GM19438 (cell line): ENCODE measurements around the gene PIM1.
"Not testable (repeated sequence)": the region's sequence is repeated elsewhere in the genome, so short reads cannot be mapped to it uniquely, and the experiment has no call there.

Experiments used
- ATAC-seq: cut with Tn5 transposase; IDR thresholded peaks from one replicate; pipeline ENCODE4 v1.9.1; 2021; ENCODE audit warnings: low read depth; ENCODE audit not compliant: unreplicated experiment

Gene PIM1

DNA sequence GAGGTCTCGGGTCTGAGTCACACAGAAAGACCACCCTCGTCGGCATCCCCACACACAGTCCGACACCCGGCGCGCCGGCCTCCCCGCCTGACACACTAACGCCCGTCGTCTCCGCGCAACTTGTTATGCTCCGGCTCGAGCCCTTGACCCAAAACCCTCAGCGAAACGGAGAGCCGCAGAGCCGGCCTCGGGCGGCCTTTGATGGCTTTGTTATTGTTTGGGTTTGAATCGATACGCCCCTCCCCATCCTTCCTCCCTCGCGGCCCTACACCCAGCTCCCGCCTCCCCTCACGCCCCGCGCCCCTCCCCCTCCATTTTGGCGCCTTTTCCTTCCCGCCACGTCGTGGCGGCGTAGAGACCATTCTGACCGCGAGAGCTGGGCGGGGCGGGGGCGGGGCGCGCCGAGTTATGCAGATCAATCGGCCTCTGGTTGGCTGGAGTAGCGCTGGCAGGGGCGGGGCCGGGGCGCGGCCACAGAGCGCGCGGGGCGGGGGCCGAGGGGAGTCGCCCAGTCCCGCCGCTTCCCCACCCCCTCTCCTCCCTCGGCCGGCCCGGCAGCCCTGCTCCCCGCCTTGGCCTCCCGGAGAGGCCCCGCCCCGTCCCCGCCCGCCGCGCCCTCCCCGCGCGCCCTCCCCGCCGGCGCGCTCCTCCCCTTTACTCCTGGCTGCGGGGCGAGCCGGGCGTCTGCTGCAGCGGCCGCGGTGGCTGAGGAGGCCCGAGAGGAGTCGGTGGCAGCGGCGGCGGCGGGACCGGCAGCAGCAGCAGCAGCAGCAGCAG is at the start of gene PIM1:
Gene PIM1, plus strand, starts transcription at position 657 of the 777 bp plus-strand sequence. CDS start 424 bp downstream, outside the sequence.
- peak; percentile 56 for ATAC-seq

DNA sequence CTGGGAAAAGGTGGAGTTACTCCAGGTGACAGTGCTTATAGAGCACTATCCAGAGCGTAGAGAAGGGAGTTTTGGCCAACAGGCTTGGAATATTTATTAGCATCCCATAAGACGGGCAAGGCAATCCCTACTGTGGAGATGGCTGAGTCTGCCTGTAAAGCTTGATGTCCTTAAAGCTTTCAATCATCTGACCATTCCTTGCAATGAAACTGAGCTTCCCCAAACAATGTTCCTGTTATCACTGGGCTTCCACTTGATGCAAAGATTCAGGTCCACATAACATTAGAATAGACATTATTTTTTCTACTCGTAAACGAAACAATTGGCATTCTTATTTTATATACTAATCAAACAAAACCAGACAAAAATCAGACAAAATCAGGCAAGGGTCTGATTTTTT is 48.4 kb upstream of the PIM1 start:
- ATAC-seq = no peak

DNA sequence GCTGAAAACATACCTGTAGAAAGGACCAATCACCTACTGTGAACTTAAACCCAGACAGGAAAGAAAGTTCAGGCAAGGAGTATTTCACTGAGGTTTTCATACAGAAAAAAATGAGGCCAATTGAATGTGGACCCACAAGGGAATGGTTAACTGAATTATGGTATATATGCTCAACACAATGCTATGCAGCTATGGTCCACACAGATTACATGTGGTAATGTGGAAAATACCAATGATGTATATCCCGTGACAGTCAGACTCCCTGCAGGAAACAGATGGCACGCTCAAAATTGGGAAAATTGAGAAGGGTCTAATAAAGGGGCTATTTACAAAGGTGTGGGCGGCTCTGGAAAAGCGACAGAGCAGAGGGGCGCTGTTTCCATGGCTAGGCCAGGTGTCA is 47.1 kb upstream of the PIM1 start:
- ATAC-seq = no peak

DNA sequence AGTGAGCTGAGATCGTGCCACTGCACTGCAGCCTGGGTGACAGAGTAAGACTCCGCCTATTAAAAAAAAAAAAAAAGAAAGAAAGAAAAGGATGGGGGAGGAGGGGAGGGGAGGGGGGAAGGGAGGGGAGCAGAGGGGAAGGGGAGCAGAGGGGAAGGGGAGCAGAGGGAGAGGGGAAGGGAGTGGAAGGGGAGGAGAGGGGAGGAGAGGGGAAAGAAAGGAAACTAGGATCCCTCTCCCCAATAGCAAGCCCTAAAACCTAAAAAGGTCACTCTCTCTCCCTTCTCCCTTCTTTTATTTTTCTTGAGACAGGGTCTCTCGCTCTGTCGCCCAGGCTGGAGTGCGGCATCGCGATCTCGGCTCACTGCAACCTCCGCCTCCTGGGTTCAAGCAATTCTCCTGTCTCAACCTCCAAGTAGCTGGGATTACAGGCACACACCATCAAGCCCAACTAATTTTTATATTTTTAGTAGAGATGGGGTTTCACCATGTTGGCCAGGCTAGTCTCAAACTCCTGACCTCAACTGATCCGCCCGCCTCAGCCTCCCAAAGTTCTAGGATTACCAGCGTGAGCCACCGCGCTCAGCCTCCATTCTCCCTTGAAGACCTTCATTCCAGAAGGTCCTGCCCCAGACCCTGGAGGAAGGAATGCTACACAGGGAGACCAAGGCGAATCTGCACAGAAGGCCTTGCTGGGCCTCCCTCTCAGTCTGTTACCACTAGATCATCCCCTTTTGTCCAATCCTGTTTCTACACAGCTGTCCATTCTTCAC is 45.8 kb upstream of the PIM1 start:
- ATAC-seq = no peak

DNA sequence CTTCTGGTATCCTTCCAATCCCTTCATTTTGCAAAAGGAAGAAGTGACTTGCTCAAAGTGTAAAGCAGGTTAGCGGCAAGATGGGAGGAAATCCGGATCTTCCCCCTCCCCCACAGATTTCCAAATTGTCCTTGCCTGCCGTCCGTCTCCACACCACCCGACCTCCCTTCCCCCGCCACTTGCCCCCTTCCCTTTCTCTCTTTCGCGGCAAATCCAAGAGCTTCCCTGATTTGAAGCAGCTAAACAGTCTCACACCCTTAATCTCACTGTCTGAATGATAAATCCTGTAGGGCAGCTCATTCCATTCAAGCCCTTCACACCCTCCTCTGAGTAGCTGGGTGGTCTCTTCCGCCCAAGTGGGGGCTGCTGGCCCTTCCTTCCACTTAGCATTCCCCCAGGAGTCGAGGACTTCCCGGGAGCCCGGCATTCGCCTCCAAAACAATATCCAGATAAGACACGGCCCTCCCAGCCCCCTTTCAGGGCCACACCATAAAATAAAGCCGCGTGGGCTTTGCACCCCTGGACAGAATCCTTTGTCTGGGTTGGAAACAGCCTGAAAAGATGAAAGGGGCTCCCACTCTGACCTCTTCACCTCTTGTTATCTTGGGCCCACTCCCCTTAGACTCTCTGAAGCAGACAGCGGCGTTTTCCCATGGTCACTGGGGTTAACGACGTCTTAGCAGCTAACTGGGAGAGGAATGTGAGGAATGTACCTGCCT is 44.0 kb upstream of the PIM1 start:
- no peak for ATAC-seq

DNA sequence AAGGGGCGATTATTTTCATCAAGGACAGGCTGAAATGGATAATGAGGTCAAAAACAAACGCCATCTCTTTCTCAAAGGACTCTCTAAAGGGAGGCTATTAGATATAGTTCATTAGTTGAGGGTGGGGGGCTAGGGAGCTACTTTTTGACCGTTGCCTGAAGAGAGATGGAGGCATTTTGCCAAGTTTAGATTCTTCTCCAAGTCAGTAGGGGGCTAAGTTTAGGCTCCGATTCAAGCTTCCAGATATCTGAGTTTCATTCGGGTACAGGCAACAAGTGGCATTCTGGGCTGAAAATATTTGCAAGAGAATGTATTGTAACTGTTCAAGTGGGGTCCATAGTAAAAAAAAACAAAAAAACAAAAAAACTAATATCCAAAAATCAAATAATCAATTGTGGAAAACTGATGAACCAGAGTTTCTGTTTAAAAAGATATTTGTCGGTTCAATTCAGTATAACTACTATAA is 43.4 kb upstream of the PIM1 start:
- no peak for ATAC-seq

DNA sequence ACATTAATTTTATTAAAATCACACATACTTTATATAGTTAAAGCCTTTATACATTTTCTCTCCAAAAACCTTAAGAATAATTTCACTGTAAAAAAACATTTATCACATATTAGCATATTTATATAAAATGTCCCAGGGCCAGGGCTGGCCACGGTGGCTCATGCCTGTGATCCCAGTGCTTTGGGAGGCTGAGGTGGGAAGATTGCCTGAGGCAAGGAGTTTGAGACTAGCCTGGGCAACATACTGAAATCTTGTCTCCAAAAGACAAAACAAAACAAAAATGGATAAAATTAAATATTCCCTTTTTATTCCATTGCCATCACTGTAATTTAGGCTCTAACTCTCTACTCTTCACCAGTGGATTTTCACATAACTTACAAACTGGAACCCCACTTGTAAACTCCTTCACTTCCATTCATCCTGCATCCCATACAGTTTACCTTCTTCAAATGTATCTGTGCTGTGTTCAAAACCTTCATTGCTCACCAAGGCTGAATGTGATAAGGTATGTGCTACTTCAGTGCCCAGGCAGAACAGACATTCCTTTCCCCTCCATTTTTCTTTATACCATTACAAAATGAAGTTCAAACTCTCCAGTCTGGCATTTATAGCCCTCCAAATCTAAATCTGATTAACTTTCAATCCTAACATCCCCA is 42.9 kb upstream of the PIM1 start:
- no peak for ATAC-seq

GRCh38 chr6:37127961-37128862 is 41.7 kb upstream of the PIM1 start:
- ATAC-seq = no peak

GRCh38 chr6:37128863-37129443 is 41.0 kb upstream of the PIM1 start:
- not testable (repeated sequence) for ATAC-seq

- no peak for ATAC-seq
Measured at GRCh38 chr6:37129566-37129965, 40.4 kb upstream of the PIM1 start.

DNA sequence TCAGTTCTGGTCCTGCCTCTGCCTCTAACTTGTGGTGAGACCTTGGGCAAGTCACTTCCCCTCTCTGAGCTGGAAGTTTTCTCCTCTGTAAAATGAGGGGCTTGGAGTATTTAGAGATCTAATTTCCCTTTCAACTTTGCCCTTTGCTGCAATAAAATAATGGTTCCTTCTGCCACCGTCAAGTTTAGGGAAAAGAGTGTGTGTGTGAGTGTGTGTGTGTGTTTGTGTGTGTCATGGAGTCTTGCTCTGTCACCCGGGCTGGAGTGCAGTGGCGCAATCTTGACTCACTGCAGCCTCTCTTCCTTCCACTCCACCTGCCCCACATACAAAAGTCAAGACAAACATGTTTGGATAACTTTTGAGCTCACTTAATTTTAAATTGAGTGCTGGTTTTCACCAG is 39.2 kb upstream of the PIM1 start:
- ATAC-seq = no peak

- no peak for ATAC-seq
Measured at GRCh38 chr6:37131104-37131959, 38.6 kb upstream of the PIM1 start.

DNA sequence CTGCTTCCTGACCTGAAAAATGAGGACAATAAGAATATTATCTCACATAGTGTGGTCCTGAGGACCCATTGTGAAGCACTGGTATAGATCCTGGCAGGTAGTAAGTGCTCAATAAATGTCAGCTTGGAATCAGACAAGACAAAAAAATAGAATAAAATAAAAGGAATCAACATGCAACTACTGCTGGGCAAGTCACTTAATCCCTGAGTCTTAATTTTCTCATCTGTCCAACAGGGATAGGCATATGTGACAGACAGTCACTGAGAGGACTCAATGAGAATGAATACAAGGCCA is 38.0 kb upstream of the PIM1 start:
- ATAC-seq = no peak

DNA sequence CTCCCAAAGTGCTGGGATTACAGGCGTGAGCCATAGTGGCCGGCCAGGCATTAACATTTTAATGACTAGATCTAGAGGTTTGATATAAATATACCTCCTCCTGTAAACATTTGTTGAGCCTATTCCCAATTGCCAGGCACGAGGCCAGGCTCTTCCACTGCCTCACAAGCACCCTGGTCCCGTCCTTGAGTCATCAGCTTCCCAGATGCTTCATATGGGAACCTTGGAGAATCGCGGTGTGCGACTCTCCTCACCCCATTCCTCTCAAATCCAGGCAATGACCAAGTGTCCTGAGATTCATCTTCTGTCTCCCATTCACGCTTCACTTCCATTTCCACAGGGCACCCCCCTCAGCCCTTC is 35.9 kb upstream of the PIM1 start:
- ATAC-seq = no peak

GRCh38 chr6:37134396-37135191 is 35.4 kb upstream of the PIM1 start:
- no peak for ATAC-seq

DNA sequence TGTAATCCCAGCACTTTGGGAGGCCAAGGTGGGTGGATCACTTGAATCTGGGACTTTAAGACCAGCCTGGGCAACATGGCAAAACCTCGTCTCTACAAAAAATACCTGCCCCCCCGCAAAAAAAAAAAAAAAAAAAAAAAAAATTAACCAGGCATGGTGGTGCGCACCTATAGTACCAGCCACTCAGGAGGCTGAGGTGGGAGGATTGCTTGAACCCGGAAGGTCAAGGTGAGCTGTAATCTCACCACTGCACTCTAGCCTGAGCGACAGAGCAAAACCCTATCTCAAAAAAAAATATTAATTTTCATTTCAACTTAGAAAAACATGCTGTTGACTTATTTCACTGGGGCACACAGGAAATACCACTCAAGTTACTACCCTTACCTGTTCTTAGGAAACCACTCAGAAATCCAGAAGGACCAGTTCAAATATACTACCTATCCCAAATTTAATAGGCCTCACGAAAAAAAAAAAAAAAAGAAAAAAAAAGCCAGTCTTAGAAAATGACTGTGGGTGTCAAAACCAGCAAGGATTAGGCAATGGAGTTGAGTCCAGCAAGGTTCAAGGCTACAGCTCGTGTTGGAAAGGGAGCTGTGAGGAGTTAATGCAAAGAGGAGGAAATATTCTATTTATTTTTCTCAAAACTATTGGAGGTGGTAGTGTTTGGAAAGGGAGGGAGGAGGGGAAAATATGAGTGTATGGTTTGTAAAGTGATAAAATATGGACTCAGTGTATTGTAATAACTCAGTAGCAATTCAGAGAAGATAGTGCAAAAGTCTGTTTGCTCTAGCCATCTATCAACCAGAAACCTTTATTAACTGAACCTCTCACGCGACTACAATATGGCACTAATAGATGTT is 33.9 kb upstream of the PIM1 start:
- ATAC-seq = no peak

- ATAC-seq = no peak
Measured at GRCh38 chr6:37136821-37137200, 33.1 kb upstream of the PIM1 start.
